Measurements from ENCODE around the gene CHD1. TPM values are rescaled to one million over a fixed set of nuclear protein-coding genes. Genes with fewer than 3 reads are reported as not detected.

CHD1 gene
- total RNA-seq: 27.9 and 47.2 TPM in 2 replicates
- polyA plus RNA-seq: 11.4 and 18.2 TPM in 2 replicates

DNA sequence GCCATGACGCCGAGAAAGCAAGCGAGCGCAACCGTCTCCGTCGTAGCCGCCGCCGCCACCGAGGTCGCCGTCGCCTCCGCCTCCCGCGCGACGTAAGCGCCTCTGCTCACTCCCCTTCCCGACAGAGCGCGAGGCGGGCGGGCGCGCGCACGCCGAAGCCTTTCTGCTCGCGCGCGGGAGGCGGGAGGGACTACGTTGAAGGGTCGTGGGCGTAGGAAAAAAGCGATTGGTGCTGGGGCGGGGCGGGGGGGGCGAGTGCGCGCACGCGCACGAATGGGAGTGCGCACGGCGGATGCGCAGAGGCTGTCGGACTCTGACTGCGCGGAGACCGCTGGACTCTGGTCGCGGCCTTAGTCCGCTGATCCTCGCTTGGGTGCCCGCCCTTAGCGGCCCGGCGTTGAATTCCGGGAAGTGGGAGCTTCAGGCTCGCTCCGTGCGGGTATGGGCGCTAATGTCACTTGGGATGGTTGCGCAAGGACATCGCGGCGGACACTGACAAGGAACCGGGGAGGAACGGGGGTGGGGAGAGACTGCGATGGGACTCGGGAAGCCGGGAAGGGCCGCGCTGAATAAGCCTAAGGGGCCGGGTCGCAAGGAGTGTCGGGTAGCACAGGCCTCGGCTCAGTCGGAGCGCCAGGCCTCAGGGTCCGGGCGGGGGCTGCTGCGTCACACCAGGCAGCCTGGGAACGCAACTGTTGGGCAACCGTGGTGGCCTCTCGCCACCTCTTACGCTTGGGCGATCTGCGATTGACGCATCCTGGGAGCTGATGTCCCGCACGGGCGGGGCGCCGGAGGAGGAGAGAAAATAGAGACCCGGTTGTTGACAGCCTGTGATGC is at the start of gene CHD1:
Gene CHD1, minus strand, starts transcription at position 135 of the 837 bp plus-strand sequence. CDS start 2,621 bp downstream, outside the sequence.
- Histone ChIP-seq H3K4me3 (peak within 1 kb of the TSS; percentile 67), H3K4me1 (ENCODE audit: low read depth) (peaks cover 9% of the 10 kb centered on the region), H3K36me3 (peaks cover 16% of the 10 kb centered on the region), H3K27ac (peak within 1 kb of the TSS; percentile 96), H3K27me3 (no peaks in the 10 kb centered on the region), H3K9me3 (ENCODE audit: low read depth) (no peaks in the 10 kb centered on the region)
- DNase-seq (ENCODE audit: low read depth in 1 of 2, low spot score in 1 of 2): peak; percentile 98
- TF ChIP-seq, protein P1, sequence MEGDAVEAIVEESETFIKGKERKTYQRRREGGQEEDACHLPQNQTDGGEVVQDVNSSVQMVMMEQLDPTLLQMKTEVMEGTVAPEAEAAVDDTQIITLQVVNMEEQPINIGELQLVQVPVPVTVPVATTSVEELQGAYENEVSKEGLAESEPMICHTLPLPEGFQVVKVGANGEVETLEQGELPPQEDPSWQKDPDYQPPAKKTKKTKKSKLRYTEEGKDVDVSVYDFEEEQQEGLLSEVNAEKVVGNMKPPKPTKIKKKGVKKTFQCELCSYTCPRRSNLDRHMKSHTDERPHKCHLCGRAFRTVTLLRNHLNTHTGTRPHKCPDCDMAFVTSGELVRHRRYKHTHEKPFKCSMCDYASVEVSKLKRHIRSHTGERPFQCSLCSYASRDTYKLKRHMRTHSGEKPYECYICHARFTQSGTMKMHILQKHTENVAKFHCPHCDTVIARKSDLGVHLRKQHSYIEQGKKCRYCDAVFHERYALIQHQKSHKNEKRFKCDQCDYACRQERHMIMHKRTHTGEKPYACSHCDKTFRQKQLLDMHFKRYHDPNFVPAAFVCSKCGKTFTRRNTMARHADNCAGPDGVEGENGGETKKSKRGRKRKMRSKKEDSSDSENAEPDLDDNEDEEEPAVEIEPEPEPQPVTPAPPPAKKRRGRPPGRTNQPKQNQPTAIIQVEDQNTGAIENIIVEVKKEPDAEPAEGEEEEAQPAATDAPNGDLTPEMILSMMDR (IDR thresholded peaks at IDR 0.05; ENCODE audit: low read depth, low read length): no peak

DNA sequence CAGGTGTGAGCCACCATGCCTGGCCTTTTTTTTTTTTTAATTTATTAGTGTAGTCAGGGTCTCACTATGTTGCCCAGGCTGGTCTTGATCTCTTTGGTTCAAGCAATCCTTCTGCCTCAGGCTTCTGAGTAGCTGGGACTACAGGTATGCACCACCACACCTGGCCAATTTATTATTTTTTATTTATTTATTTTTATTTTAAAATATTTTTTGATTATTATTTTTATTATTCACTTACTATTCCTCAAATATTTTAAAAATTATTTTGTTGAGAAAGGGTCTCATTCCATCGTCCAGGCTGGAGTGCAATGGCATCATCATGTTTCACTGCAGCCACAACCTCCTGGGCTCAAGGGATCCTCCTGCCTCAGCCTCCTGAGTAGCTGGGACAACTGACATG is 49.7 kb upstream of the CHD1 start:
- Histone ChIP-seq H3K27ac (no peak overlapping the region), H3K36me3 (no peaks in the 10 kb centered on the region), H3K4me1 (ENCODE audit: low read depth) (no peaks in the 10 kb centered on the region), H3K9me3 (ENCODE audit: low read depth) (no peaks in the 10 kb centered on the region), H3K4me3 (no peak overlapping the region), H3K27me3 (no peaks in the 10 kb centered on the region)
- no peak for DNase-seq (ENCODE audit: low read depth in 1 of 2, low spot score in 1 of 2)
- TF ChIP-seq, protein P1 (IDR thresholded peaks at IDR 0.05; ENCODE audit: low read depth, low read length): no peak

DNA sequence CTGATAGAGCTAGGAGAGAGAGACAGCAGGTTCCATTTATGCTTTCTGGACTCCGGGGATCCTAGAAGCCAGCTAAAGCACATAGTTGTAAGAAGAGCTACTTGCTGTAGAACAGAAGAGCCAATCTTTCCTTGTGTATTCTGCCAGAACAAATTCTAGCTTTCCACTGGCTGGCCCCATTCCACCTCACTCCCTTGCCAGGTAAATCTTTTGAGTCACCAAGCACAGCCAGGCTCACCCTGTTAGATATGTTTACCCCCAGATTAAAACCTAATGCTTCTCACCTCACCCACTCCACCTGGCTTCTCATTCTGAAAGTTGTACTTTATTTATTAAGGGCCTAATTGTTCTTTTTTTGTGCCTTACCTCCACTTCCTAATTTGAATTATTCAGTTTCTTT is 48.9 kb upstream of the CHD1 start:
- Histone ChIP-seq H3K9me3 (ENCODE audit: low read depth) (no peaks in the 10 kb centered on the region), H3K4me3 (no peak overlapping the region), H3K36me3 (no peaks in the 10 kb centered on the region), H3K27me3 (no peaks in the 10 kb centered on the region), H3K4me1 (ENCODE audit: low read depth) (no peaks in the 10 kb centered on the region), H3K27ac (no peak overlapping the region)
- DNase-seq (ENCODE audit: low read depth in 1 of 2, low spot score in 1 of 2): no peak
- TF ChIP-seq, protein P1 (IDR thresholded peaks at IDR 0.05; ENCODE audit: low read depth, low read length): no peak

DNA sequence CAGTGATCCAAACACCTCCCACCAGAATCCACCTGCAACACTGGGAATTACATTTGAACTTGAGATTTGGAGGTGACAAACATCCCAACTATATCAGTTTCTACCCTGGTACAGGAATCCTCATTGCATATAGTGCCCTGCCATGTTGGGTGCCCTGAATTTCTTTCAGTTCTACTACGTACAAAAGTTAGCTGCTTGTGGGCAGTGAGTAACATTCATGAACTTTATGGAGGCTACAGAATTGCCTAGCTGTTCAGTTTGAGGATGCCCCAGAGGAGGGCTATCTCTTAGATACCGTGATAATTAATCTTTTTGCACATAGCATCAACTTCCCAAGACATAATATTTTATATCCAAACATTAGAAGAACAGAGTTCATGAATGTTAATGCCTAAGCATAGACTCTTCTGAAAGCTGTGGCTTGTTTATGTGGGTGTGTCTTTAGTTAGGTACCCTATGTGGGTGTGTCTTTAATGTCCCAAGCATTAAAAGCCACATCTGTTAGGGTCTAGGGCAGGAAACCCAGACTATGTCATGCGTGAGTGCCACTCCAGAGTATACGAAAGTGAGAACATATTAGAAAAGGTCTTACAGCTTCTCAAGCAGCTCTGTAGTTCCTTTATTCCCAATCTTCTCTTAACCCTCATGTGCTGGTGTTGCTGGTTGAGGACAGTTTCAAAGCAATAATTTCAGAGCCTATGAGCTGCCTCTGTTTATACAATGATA is 47.0 kb upstream of the CHD1 start:
- Histone ChIP-seq H3K4me1 (ENCODE audit: low read depth) (no peaks in the 10 kb centered on the region), H3K9me3 (ENCODE audit: low read depth) (no peaks in the 10 kb centered on the region), H3K27me3 (no peaks in the 10 kb centered on the region), H3K27ac (no peak overlapping the region), H3K36me3 (no peaks in the 10 kb centered on the region), H3K4me3 (no peak overlapping the region)
- no peak for DNase-seq (ENCODE audit: low read depth in 1 of 2, low spot score in 1 of 2)
- TF ChIP-seq, protein P1 (IDR thresholded peaks at IDR 0.05; ENCODE audit: low read depth, low read length): no peak

DNA sequence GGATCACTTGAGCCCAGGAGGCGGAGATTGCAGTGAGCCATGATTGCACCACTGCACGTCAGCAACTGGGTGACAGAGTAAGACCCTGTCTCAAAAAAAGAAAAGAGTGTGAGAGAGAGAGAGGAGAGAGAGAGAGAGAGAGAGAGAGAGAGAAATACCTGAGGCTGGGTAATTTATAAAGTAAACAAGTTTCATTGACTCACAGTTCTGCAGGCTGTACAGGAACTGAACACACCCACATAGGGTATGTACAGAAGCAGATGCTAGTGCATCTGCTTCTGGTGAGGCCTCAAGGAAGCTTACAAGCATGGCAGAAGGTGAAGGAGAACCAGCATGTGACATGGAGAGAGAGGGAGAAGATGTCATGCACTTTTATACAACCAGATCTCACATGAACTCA is 46.4 kb upstream of the CHD1 start:
- no peaks in the 10 kb centered on the region for H3K9me3 ChIP-seq (ENCODE audit: low read depth)
- H3K4me3 ChIP-seq: no peak overlapping the region
- no peaks in the 10 kb centered on the region for H3K4me1 ChIP-seq (ENCODE audit: low read depth)
- TF ChIP-seq, protein P1 (IDR thresholded peaks at IDR 0.05; ENCODE audit: low read depth, low read length): no peak
- no peaks in the 10 kb centered on the region for H3K27me3 ChIP-seq
- no peaks in the 10 kb centered on the region for H3K36me3 ChIP-seq
- no peak overlapping the region for H3K27ac ChIP-seq
- no peak for DNase-seq (ENCODE audit: low read depth in 1 of 2, low spot score in 1 of 2)

Data from cardiac muscle cell (in vitro differentiated cells and primary cell).